CD14-positive monocyte (primary cell): ENCODE results near the gene REEP3. TPM values are rescaled to one million over a fixed set of nuclear protein-coding genes. Genes with fewer than 3 reads are reported as not detected.

Source experiments
- DNase-seq, 3 donors: peaks; one replicate each; pipeline ENCODE4 v3.0.0-alpha.2; 2011 to 2022
- H2AFZ ChIP-seq: 2 replicates; pipeline ENCODE4 v1.6.0; 2012; ENCODE audit warnings: mild to moderate bottlenecking, low read depth, low read length, inconsistent platforms; ENCODE audit not compliant: insufficient read depth, poor library complexity, severe bottlenecking
- H3K27ac ChIP-seq, 2 donors: 1 replicate in 1 of 2; 2 replicates in 1 of 2; pipeline ENCODE4 v1.5.1; 2012 to 2013; ENCODE audit warnings: low read length in 2 of 2, control low read depth in 1 of 2, inconsistent platforms in 1 of 2, low read depth in 1 of 2, mild to moderate bottlenecking in 1 of 2
- H3K27me3 ChIP-seq, 2 donors: one replicate each; pipeline versions ENCODE4 v1.6.0 to v1.6.1; 2011 to 2013; ENCODE audit warnings: low read length in 2 of 2; ENCODE audit not compliant: control insufficient read depth in 2 of 2, insufficient read depth in 2 of 2
- H3K36me3 ChIP-seq, 2 donors: replicated peaks in 1 of 2; 1 replicate in 1 of 2; 2 replicates in 1 of 2; pipeline versions ENCODE4 v1.5.1 to v1.6.1; 2012 to 2013; ENCODE audit warnings: low read length in 2 of 2, control low read depth in 1 of 2, inconsistent platforms in 1 of 2, mild to moderate bottlenecking in 1 of 2; ENCODE audit not compliant: insufficient read depth in 2 of 2, control insufficient read depth in 1 of 2
- H3K4me1 ChIP-seq, 2 donors: 1 replicate in 1 of 2; 2 replicates in 1 of 2; pipeline versions ENCODE4 v1.5.1 to v1.6.1; 2012 to 2013; ENCODE audit warnings: low read length in 2 of 2, control low read depth in 1 of 2, inconsistent platforms in 1 of 2, mild to moderate bottlenecking in 1 of 2, moderate library complexity in 1 of 2; ENCODE audit not compliant: insufficient read depth in 2 of 2, control insufficient read depth in 1 of 2
- H3K4me2 ChIP-seq: replicated peaks from 2 replicates; pipeline ENCODE3; 2012; ENCODE audit warnings: low read length, moderate library complexity, mild to moderate bottlenecking; ENCODE audit not compliant: poor library complexity, severe bottlenecking; ENCODE audit errors: extremely low read depth
- H3K4me3 ChIP-seq, 3 experiments: fragments of 200-600 bp in 1 of 3; sonication (generic) in 1 of 3; replicated peaks in 1 of 3; 1 replicate in 2 of 3; 2 replicates in 1 of 3; pipeline ENCODE4 v1.5.1; 2011 to 2013; ENCODE audit warnings: low read length in 3 of 3, mild to moderate bottlenecking in 3 of 3, control low read depth in 2 of 3, low read depth in 2 of 3, inconsistent platforms in 1 of 3, moderate library complexity in 1 of 3
- H3K79me2 ChIP-seq: 2 replicates; pipeline ENCODE4 v1.6.0; 2012; ENCODE audit warnings: mild to moderate bottlenecking, control low read depth, inconsistent platforms, low read length, moderate library complexity; ENCODE audit not compliant: insufficient read depth
- H3K9ac ChIP-seq: 2 replicates; pipeline ENCODE4 v1.6.0; 2017; ENCODE audit warnings: low read length, mild to moderate bottlenecking; ENCODE audit not compliant: insufficient read depth, poor library complexity, severe bottlenecking
- H3K9me3 ChIP-seq, 2 donors: replicated peaks in 1 of 2; 1 replicate in 1 of 2; 2 replicates in 1 of 2; pipeline versions ENCODE4 v1.5.1 to v1.6.1; 2012 to 2013; ENCODE audit warnings: low read length in 2 of 2, control low read depth in 1 of 2; ENCODE audit not compliant: control insufficient read depth in 1 of 2, insufficient read depth in 1 of 2
- H4K20me1 ChIP-seq: 2 replicates; pipeline ENCODE4 v1.6.0; 2012; ENCODE audit warnings: mild to moderate bottlenecking, low read length, control low read depth, moderate library complexity; ENCODE audit not compliant: insufficient read depth
- H3K27ac Mint-ChIP-seq, 7 donors: one replicate each; pipeline ENCODE4 v1.8.0; 2020; ENCODE audit warnings: mild to moderate bottlenecking in 7 of 7, mixed read lengths in 7 of 7, moderate library complexity in 6 of 7, inconsistent platforms in 2 of 7
- H3K27me3 Mint-ChIP-seq, 3 donors: one replicate each; pipeline ENCODE4 v1.8.0; 2021 to 2022; ENCODE audit warnings: low read depth in 3 of 3, mild to moderate bottlenecking in 3 of 3, mixed read lengths in 3 of 3, moderate library complexity in 3 of 3, inconsistent platforms in 1 of 3
- H3K36me3 Mint-ChIP-seq, 2 donors: one replicate each; pipeline ENCODE4 v1.8.0; 2020; ENCODE audit warnings: mixed read lengths in 2 of 2, inconsistent platforms in 1 of 2, mild to moderate bottlenecking in 1 of 2
- H3K4me1 Mint-ChIP-seq: one replicate; pipeline ENCODE4 v1.8.0; 2020; ENCODE audit warnings: mild to moderate bottlenecking, mixed read lengths
- H3K4me3 Mint-ChIP-seq, 2 donors: one replicate each; pipeline ENCODE4 v1.8.0; 2020; ENCODE audit warnings: mild to moderate bottlenecking in 2 of 2, mixed read lengths in 2 of 2, moderate library complexity in 1 of 2
- H3K9me3 Mint-ChIP-seq, 7 donors: one replicate each; pipeline ENCODE4 v1.8.0; 2020 to 2022; ENCODE audit warnings: mixed read lengths in 7 of 7, mild to moderate bottlenecking in 6 of 7, moderate library complexity in 6 of 7, inconsistent platforms in 2 of 7
- CTCF ChIP-seq: fragments of 200-600 bp; IDR thresholded peaks from one replicate; pipeline ENCODE4 v1.8.0; 2022; ENCODE audit warnings: antibody characterized with exemption, mild to moderate bottlenecking
- WGBS: methylation state at CpG from one replicate; pipeline ENCODE4 v1.1.5; 2013; ENCODE audit warnings: missing lambda C conversion rate; ENCODE audit not compliant: insufficient coverage; 5-methylcytosine and 5-hydroxymethylcytosine counted together
- intact Hi-C, 2 donors: fragments of 100-400 bp; cut with micrococcal nuclease; formaldehyde crosslinking; loops; one replicate each; pipeline versions ENCODE4 v1.15.0 to v1.15.1; 2023
- polyA minus RNA-seq: library from RNA; depleted of rRNA, polyadenylated mRNA; stranded (reverse); fragments of >200 nt; gene quantifications from 2 replicates; pipeline ENCODE4 v1.2.3, GENCODE V29; 2012
- polyA plus RNA-seq, 3 donors: library from polyadenylated mRNA; depleted of rRNA in 1 of 3; unstranded in 2 of 3; stranded (reverse) in 1 of 3; fragments of 300-500 nt in 2 of 3; fragments of >200 nt in 1 of 3; fragmentation: Illumina TruSeq in 2 of 3; gene quantifications; 1 replicate in 2 of 3; 2 replicates in 1 of 3; pipeline ENCODE4 v1.2.3, GENCODE V29; 2012 to 2021
- total RNA-seq, 12 experiments: library from RNA in 1 of 12; stranded (reverse) in 1 of 12; fragments of 120-200 nt in 1 of 12; gene quantifications; one replicate each; pipeline ENCODE4 v1.2.4 and lab custom pipeline; 2013 to 2026; ENCODE audit warnings: mixed read lengths in 6 of 12, inconsistent platforms in 1 of 12

The REEP3 gene
- 30.5 TPM for total RNA-seq (2013)
- 10 to 100 TPM in 2 of 3 donors, 1 to 10 TPM in 1; 9.1 to 17.7 (median 17.7) TPM for polyA plus RNA-seq
- polyA minus RNA-seq: 4.7 and 8.5 TPM in 2 replicates
- total RNA-seq (lab: John Stamatoyannopoulos, UW): 21.4 to 66.3 (median 49.0) reads per million in 11 experiments

GRCh38 chr10:63520500-63521415 lies at the start of gene REEP3:
TSS of gene REEP3 (plus strand) at chr10:63521401. CDS start at chr10:63521546, 145 bp downstream.
- H3K4me1 Mint-ChIP-seq: peaks cover 46% of the 10 kb centered on the region
- H3K4me3 Mint-ChIP-seq: peak within 1 kb of the TSS; percentile 91
- Histone ChIP-seq H3K4me3 (peak within 1 kb of the TSS; percentile 86 to 99 (median 94)), H3K36me3 (no peaks in the 10 kb centered on the region), H3K9me3 (no peaks in the 10 kb centered on the region), H3K4me1 (peaks cover 18 to 26% of the 10 kb centered on the region in 2 donors), H4K20me1 (peaks cover 75% of the 10 kb centered on the region), H3K9ac (peak within 1 kb of the TSS; percentile 91), H3K27me3 (no peaks in the 10 kb centered on the region), H3K27ac (peak within 1 kb of the TSS; percentile 88 to 92), H3K4me2 (peak within 1 kb of the TSS; percentile 95), H2AFZ (peak within 1 kb of the TSS; percentile 92), H3K79me2 (peaks cover 91% of the 10 kb centered on the region)
- TF ChIP-seq CTCF: no peak
- H3K27ac Mint-ChIP-seq: peak within 1 kb of the TSS; percentile 77 to 93 (median 88)
- DNase-seq: peak; percentile 13 to 48 (median 38)
- H3K9me3 Mint-ChIP-seq: no peaks in the 10 kb centered on the region
- intact Hi-C loops: loop anchor here in 1 of 2 donors (5.0 to 10.0 kb wide), 4 partner anchors 53 to 256 kb away; partner anchors contain the start of gene JMJD1C
- 5% methylated on average over 40 of the region's 52 CpGs for WGBS
- H3K36me3 Mint-ChIP-seq: peaks cover 7 to 8% of the 10 kb centered on the region in 2 donors
- H3K27me3 Mint-ChIP-seq: no peaks in the 10 kb centered on the region

- Mint-ChIP-seq H3K4me1 (peaks cover 20% of the 10 kb centered on the region), H3K9me3 (no peaks in the 10 kb centered on the region), H3K27me3 (peaks cover 0 to 2% (median 0%) of the 10 kb centered on the region in 3 donors), H3K4me3 (no peak overlapping the region), H3K27ac (no peak overlapping the region), H3K36me3 (peaks cover 0 to 2% of the 10 kb centered on the region in 2 donors)
- Histone ChIP-seq H2AFZ (no peak overlapping the region), H3K79me2 (peaks cover 54% of the 10 kb centered on the region), H3K27ac (no peak overlapping the region), H3K4me1 (peaks cover 0 to 7% of the 10 kb centered on the region in 2 donors), H3K9ac (no peak overlapping the region), H3K4me2 (no peak overlapping the region), H3K9me3 (no peaks in the 10 kb centered on the region), H3K27me3 (no peaks in the 10 kb centered on the region), H4K20me1 (peaks cover 59% of the 10 kb centered on the region), H3K4me3 (no peak overlapping the region), H3K36me3 (no peaks in the 10 kb centered on the region)
- TF ChIP-seq CTCF: no peak
- DNase-seq: no peak
- WGBS: 89% methylated on average over 7 of the region's 8 CpGs
- intact Hi-C loops: no loop called here
Observed at GRCh38 chr10:63474488-63474887, 46.7 kb upstream of the REEP3 start.
